GM23248 (cell line): Measurements from ENCODE around the gene SLC44A2. TPM values are rescaled to one million over a fixed set of nuclear protein-coding genes. Genes with fewer than 3 reads are reported as not detected.
"Not testable (repeated sequence)": the region's sequence is repeated elsewhere in the genome, so short reads cannot be mapped to it uniquely, and the experiment has no call there.

Experiments used
- DNase-seq: peaks from one replicate; pipeline ENCODE4 v3.0.0-alpha.2; 2015
- H2AFZ ChIP-seq: fragments of 200-600 bp; sonication (generic); 2 replicates; pipeline ENCODE4 v1.6.1; 2016; ENCODE audit warnings: antibody characterized with exemption
- H3F3A ChIP-seq: fragments of 200-600 bp; sonication (generic); 2 replicates; pipeline ENCODE4 v1.6.1; 2016; ENCODE audit warnings: mild to moderate bottlenecking, antibody characterized with exemption, mixed run types; ENCODE audit not compliant: insufficient read depth
- H3K27ac ChIP-seq: fragments of 200-600 bp; sonication (generic); 2 replicates; pipeline ENCODE4 v1.5.1; 2016; ENCODE audit warnings: mild to moderate bottlenecking
- H3K27me3 ChIP-seq: fragments of 200-600 bp; sonication (generic); replicated peaks from 2 replicates; pipeline ENCODE4 v1.6.1; 2016; ENCODE audit warnings: mild to moderate bottlenecking; ENCODE audit not compliant: insufficient read depth
- H3K36me3 ChIP-seq: fragments of 200-600 bp; sonication (generic); 2 replicates; pipeline ENCODE4 v1.6.1; 2016; ENCODE audit warnings: low read depth, mild to moderate bottlenecking
- H3K4me1 ChIP-seq: fragments of 200-600 bp; sonication (generic); 2 replicates; pipeline ENCODE4 v1.6.1; 2016; ENCODE audit warnings: mild to moderate bottlenecking; ENCODE audit not compliant: insufficient read depth
- H3K4me2 ChIP-seq: fragments of 200-600 bp; sonication (generic); one replicate; pipeline ENCODE4 v1.6.1; 2016; ENCODE audit warnings: mild to moderate bottlenecking; ENCODE audit not compliant: unreplicated experiment
- H3K4me3 ChIP-seq: fragments of 200-600 bp; sonication (generic); 2 replicates; pipeline ENCODE4 v1.5.1; 2016; ENCODE audit warnings: mild to moderate bottlenecking
- H3K79me2 ChIP-seq: fragments of 200-600 bp; sonication (generic); 2 replicates; pipeline ENCODE4 v1.6.1; 2016; ENCODE audit warnings: mild to moderate bottlenecking; ENCODE audit not compliant: insufficient read depth
- H3K9ac ChIP-seq: fragments of 200-600 bp; sonication (generic); 2 replicates; pipeline ENCODE4 v1.6.1; 2016; ENCODE audit warnings: mild to moderate bottlenecking
- H3K9me2 ChIP-seq: fragments of 200-600 bp; sonication (generic); 2 replicates; pipeline ENCODE4 v1.6.1; 2016; ENCODE audit warnings: mixed run types, mild to moderate bottlenecking, moderate library complexity; ENCODE audit not compliant: insufficient read depth
- H3K9me3 ChIP-seq: fragments of 200-600 bp; sonication (generic); one replicate; pipeline ENCODE4 v1.6.1; 2017; ENCODE audit warnings: low read depth
- H4K20me1 ChIP-seq: fragments of 200-600 bp; sonication (generic); 2 replicates; pipeline ENCODE4 v1.6.0; 2016; ENCODE audit not compliant: insufficient read depth
- EZH2 ChIP-seq: fragments of 200-600 bp; sonication (generic); IDR thresholded peaks from 2 replicates; pipeline ENCODE4 v1.6.1; 2018; ENCODE audit warnings: antibody characterized with exemption, mild to moderate bottlenecking; ENCODE audit not compliant: insufficient read depth, poor library complexity, severe bottlenecking
- EZH2phosphoT487 ChIP-seq: fragments of 200-600 bp; sonication (generic); IDR thresholded peaks from 2 replicates; pipeline ENCODE4 v1.6.1; 2018; ENCODE audit warnings: antibody characterized with exemption, moderate library complexity, mild to moderate bottlenecking, low read depth; ENCODE audit not compliant: insufficient read depth
- WGBS, 2 experiments: methylation state at CpG; one replicate each; pipeline ENCODE4 v1.1.6; 2015 to 2017; ENCODE audit warnings: low lambda C conversion rate in 2 of 2, low coverage in 1 of 2; ENCODE audit errors: missing lambda C conversion rate in 2 of 2; 5-methylcytosine and 5-hydroxymethylcytosine counted together
- in situ Hi-C: fragments of 300-500 bp; cut with MboI; formaldehyde crosslinking; loops from 2 replicates; pipeline ENCODE4 v1.15.0; 2020
- polyA plus RNA-seq: library from polyadenylated mRNA; unstranded; fragments of >200 nt; fragmentation: Nextera tagmentation; extraction: Ambion mirVana; gene quantifications from 2 replicates; pipeline ENCODE4 v1.2.1, GENCODE V29; 2016
- total RNA-seq: library from RNA; depleted of rRNA; stranded (reverse); fragments of >200 nt; shearing (Covaris generic); gene quantifications from 2 replicates; pipeline ENCODE4 v1.2.3, GENCODE V29; 2014

Gene SLC44A2
- total and polyA plus RNA-seq, 2 experiments from 2014 or later = 17.4 to 44.5 TPM

- in situ Hi-C loops = no loop called here
These were observed 44.8 kb downstream of the SLC44A2 start for GRCh38 chr19:10670182-10670581.

GRCh38 chr19:10670876-10671804, 45.8 kb downstream of the SLC44A2 start:
- in situ Hi-C loops = no loop called here
- no peak for TF ChIP-seq EZH2
- TF ChIP-seq EZH2phosphoT487 = no peak
- Histone ChIP-seq H3K4me1 (peaks cover 9% of the 10 kb centered on the region; the same call in 1 of the 2 replicates), H3K27me3 (no peaks in the 10 kb centered on the region), H3K4me2 (no peak overlapping the region), H3K36me3 (peaks cover 20% of the 10 kb centered on the region), H3F3A (0 out of 2 replicates have a peak, but pooled peaks cover 10% of the 10 kb centered on the region), H4K20me1 (peaks cover 25% of the 10 kb centered on the region; the same call in 1 of the 2 replicates), H2AFZ (no peak overlapping the region), H3K9me2 (no peaks in the 10 kb centered on the region), H3K27ac (no peak overlapping the region), H3K4me3 (no peak overlapping the region), H3K79me2 (peaks cover 99% of the 10 kb centered on the region), H3K9ac (no peak overlapping the region), H3K9me3 (no peaks in the 10 kb centered on the region)
- DNase-seq = no peak
- 93 to 94% methylated on average over 24 of the region's 24 CpGs for WGBS, 2 experiments

More at GRCh38 chr19:10670182-10670581, 44.8 kb downstream of the SLC44A2 start:
- Histone ChIP-seq H3K9me2 (no peaks in the 10 kb centered on the region), H3K4me1 (peaks cover 9% of the 10 kb centered on the region; the same call in 1 of the 2 replicates), H3K9ac (no peak overlapping the region), H3K27me3 (no peaks in the 10 kb centered on the region), H3K27ac (no peak overlapping the region), H3K79me2 (peaks cover 100% of the 10 kb centered on the region), H4K20me1 (peaks cover 30% of the 10 kb centered on the region; the same call in 1 of the 2 replicates), H2AFZ (no peak overlapping the region), H3K4me2 (no peak overlapping the region), H3K36me3 (peaks cover 20% of the 10 kb centered on the region), H3K9me3 (no peaks in the 10 kb centered on the region), H3F3A (peaks cover 10% of the 10 kb centered on the region; the same call in 1 of the 2 replicates), H3K4me3 (no peak overlapping the region)
- 48 to 50% methylated on average over 1 of the region's 1 CpG for WGBS, 2 experiments
- TF ChIP-seq EZH2 = no peak
- TF ChIP-seq EZH2phosphoT487 = peak; percentile 89
- peak; percentile 60 for DNase-seq

GRCh38 chr19:10671922-10672321, 46.6 kb downstream of the SLC44A2 start:
- Histone ChIP-seq H4K20me1 (peaks cover 25% of the 10 kb centered on the region; the same call in 1 of the 2 replicates), H3K79me2 (peaks cover 99% of the 10 kb centered on the region), H3K36me3 (peaks cover 21% of the 10 kb centered on the region)
- H3K27me3 ChIP-seq, H3K4me2 ChIP-seq, H3K9me3 ChIP-seq, H3K4me1 ChIP-seq, H3F3A ChIP-seq, in situ Hi-C loops, H3K9ac ChIP-seq, H2AFZ ChIP-seq, H3K27ac ChIP-seq, H3K4me3 ChIP-seq, DNase-seq, H3K9me2 ChIP-seq: not testable (repeated sequence)
- WGBS, 2 experiments = 92 to 93% methylated on average over 3 of the region's 3 CpGs

GRCh38 chr19:10675214-10675613, 49.9 kb downstream of the SLC44A2 start:
- H2AFZ ChIP-seq, in situ Hi-C loops: not testable (repeated sequence)
- 75 to 81% methylated on average over 8 of the region's 8 CpGs for WGBS, 2 experiments

More at GRCh38 chr19:10675214-10675613, 49.9 kb downstream of the SLC44A2 start:
- H3K9me2 ChIP-seq, H3K4me1 ChIP-seq, H3K27me3 ChIP-seq, H3F3A ChIP-seq, DNase-seq, H3K4me2 ChIP-seq, H3K27ac ChIP-seq, H3K9ac ChIP-seq, H3K9me3 ChIP-seq, H4K20me1 ChIP-seq, H3K4me3 ChIP-seq: not testable (repeated sequence)
- peaks cover 99% of the 10 kb centered on the region for H3K79me2 ChIP-seq
- H3K36me3 ChIP-seq = peaks cover 53% of the 10 kb centered on the region
